ENCODE results near the gene MYL6B.

MYL6B gene

GRCh38 chr12:56124133-56124532, 28.3 kb upstream of the MYL6B start:
- no peak for DNase-seq

- DNase-seq: no peak
Measured at GRCh38 chr12:56126732-56127239, 25.6 kb upstream of the MYL6B start.

- no peak for DNase-seq
Measured at GRCh38 chr12:56127485-56127887, 24.9 kb upstream of the MYL6B start.

- peak; percentile 97 for DNase-seq
Measured at GRCh38 chr12:56127888-56128669, 24.3 kb upstream of the MYL6B start, which contains the start of gene ESYT1. ESYT1 (plus strand) TSS chr12:56128267; CDS start chr12:56128320, 53 bp downstream.

GRCh38 chr12:56128670-56129205, 23.6 kb upstream of the MYL6B start:
- DNase-seq: no peak

- peak; percentile 74 for DNase-seq
Measured at GRCh38 chr12:56129206-56129941, 23.0 kb upstream of the MYL6B start.

- no peak for DNase-seq
Measured at GRCh38 chr12:56129942-56130495, 22.4 kb upstream of the MYL6B start.

GRCh38 chr12:56130876-56131275, 21.5 kb upstream of the MYL6B start:
- DNase-seq: no peak

- DNase-seq: no peak
Measured at GRCh38 chr12:56134897-56135296, 17.5 kb upstream of the MYL6B start.

- DNase-seq: no peak
Measured at GRCh38 chr12:56137853-56138571, 14.4 kb upstream of the MYL6B start.

GRCh38 chr12:56141946-56142784, 10.2 kb upstream of the MYL6B start:
- no peak for DNase-seq

GRCh38 chr12:56143217-56143616, 9.2 kb upstream of the MYL6B start:
- DNase-seq: no peak

- no peak for DNase-seq
Measured at GRCh38 chr12:56143870-56144269, 8.5 kb upstream of the MYL6B start.

- no peak for DNase-seq
Measured at GRCh38 chr12:56145217-56145616, 7.2 kb upstream of the MYL6B start.

- DNase-seq: no peak
Measured at GRCh38 chr12:56146492-56147460, 5.6 kb upstream of the MYL6B start.

- DNase-seq: no peak
Measured at GRCh38 chr12:56150563-56150962, 1.8 kb upstream of the MYL6B start.

GRCh38 chr12:56151672-56152131, 685 bp upstream of the MYL6B start:
- DNase-seq: peak; percentile 55

- no peak for DNase-seq
Measured at GRCh38 chr12:56152756-56153677, 630 bp downstream of the MYL6B start.

GRCh38 chr12:56153678-56154065, 1.3 kb downstream of the MYL6B start:
- no peak for DNase-seq

Measured in NK-92 treated with Interleukin-12 subunit alpha and Interleukin-12 subunit beta, amount 100 ng/mL, for 24 hours (cell line).